Suprapubic skin (tissue), 4 donors: ENCODE data around the gene CHST9. TPM values are rescaled to one million over a fixed set of nuclear protein-coding genes. Genes with fewer than 3 reads are reported as not detected.

Experiments
- DNase-seq, 2 donors: peaks; one replicate each; pipeline ENCODE4 v3.0.0-alpha.2; 2019; ENCODE audit warnings: low spot score in 2 of 2
- H3K27ac ChIP-seq: fragments of 200-600 bp; sonication (generic); one replicate; pipeline ENCODE4 v1.5.1; 2019
- H3K27me3 ChIP-seq: fragments of 200-600 bp; sonication (generic); one replicate; pipeline ENCODE4 v1.5.1; 2019
- H3K36me3 ChIP-seq: fragments of 200-600 bp; sonication (generic); one replicate; pipeline ENCODE4 v1.5.1; 2019
- H3K4me1 ChIP-seq: fragments of 200-600 bp; sonication (generic); one replicate; pipeline ENCODE4 v1.5.1; 2019
- H3K4me3 ChIP-seq: fragments of 200-600 bp; sonication (generic); one replicate; pipeline ENCODE4 v1.5.1; 2019; ENCODE audit warnings: mild to moderate bottlenecking
- H3K9me3 ChIP-seq: fragments of 200-600 bp; sonication (generic); one replicate; pipeline ENCODE4 v1.5.1; 2019
- CTCF ChIP-seq, 2 donors: fragments of 200-600 bp in 1 of 2; fragments of 450-650 bp in 1 of 2; sonication (generic) in 1 of 2; IDR thresholded peaks; one replicate each; pipeline ENCODE4 v1.5.1; 2016 to 2019; ENCODE audit warnings: antibody characterized with exemption in 2 of 2, mild to moderate bottlenecking in 1 of 2, moderate library complexity in 1 of 2
- EP300 ChIP-seq: sonication (generic); formaldehyde crosslinking; IDR thresholded peaks from one replicate; pipeline ENCODE4 v1.6.1; 2017; ENCODE audit warnings: antibody characterized with exemption
- POLR2A ChIP-seq, 2 donors: fragments of 450-650 bp; IDR thresholded peaks; one replicate each; pipeline ENCODE4 v1.6.1; 2017; ENCODE audit warnings: antibody characterized with exemption in 2 of 2, mild to moderate bottlenecking in 2 of 2, moderate library complexity in 2 of 2
- POLR2AphosphoS5 ChIP-seq, 3 donors: sonication (generic); formaldehyde crosslinking; IDR thresholded peaks; one replicate each; pipeline ENCODE4 v1.6.1; 2017; ENCODE audit warnings: antibody characterized with exemption in 3 of 3
- WGBS: methylation state at CpG from one replicate; pipeline ENCODE4 v1.1.5; 2018; 5-methylcytosine and 5-hydroxymethylcytosine counted together
- total RNA-seq, 4 donors: library from RNA; depleted of rRNA; stranded (reverse); fragments of >200 nt; gene quantifications; one replicate each; pipeline ENCODE4 v1.1.0, GENCODE V29; 2016

The CHST9 gene
- total RNA-seq, 4 donors from 2014 or later = 0.08 to 2.0 (median 0.33) TPM

- 93% methylated on average over 3 of the region's 3 CpGs for WGBS
Observed at GRCh38 chr18:27045342-27045741, 139.8 kb downstream of the CHST9 start.

GRCh38 chr18:27042177-27042576, 142.9 kb downstream of the CHST9 start:
- no peak for TF ChIP-seq POLR2A (IDR thresholded peaks at IDR 0.05)
- TF ChIP-seq CTCF (IDR thresholded peaks at IDR 0.05) = no peak
- no peak for TF ChIP-seq POLR2AphosphoS5 (IDR thresholded peaks at IDR 0.05)
- no peak overlapping the region for H3K27ac ChIP-seq
- no peak overlapping the region for H3K4me3 ChIP-seq
- DNase-seq = no peak
- H3K27me3 ChIP-seq = no peaks in the 10 kb centered on the region
- H3K9me3 ChIP-seq = no peaks in the 10 kb centered on the region
- no peaks in the 10 kb centered on the region for H3K4me1 ChIP-seq
- no peaks in the 10 kb centered on the region for H3K36me3 ChIP-seq

More at GRCh38 chr18:27045342-27045741, 139.8 kb downstream of the CHST9 start:
- Histone ChIP-seq H3K9me3 (no peaks in the 10 kb centered on the region), H3K4me1 (no peaks in the 10 kb centered on the region), H3K27ac (no peak overlapping the region), H3K27me3 (no peaks in the 10 kb centered on the region), H3K4me3 (no peak overlapping the region), H3K36me3 (no peaks in the 10 kb centered on the region)
- TF ChIP-seq POLR2AphosphoS5 (IDR thresholded peaks at IDR 0.05) = no peak
- TF ChIP-seq CTCF (IDR thresholded peaks at IDR 0.05) = no peak
- no peak for TF ChIP-seq POLR2A (IDR thresholded peaks at IDR 0.05)
- no peak for TF ChIP-seq EP300
- DNase-seq = no peak

GRCh38 chr18:27040796-27041195, 144.3 kb downstream of the CHST9 start:
- WGBS = 88% methylated on average over 2 of the region's 2 CpGs
- Histone ChIP-seq H3K4me3 (no peak overlapping the region), H3K4me1 (no peaks in the 10 kb centered on the region), H3K27me3 (no peaks in the 10 kb centered on the region), H3K9me3 (no peaks in the 10 kb centered on the region), H3K27ac (no peak overlapping the region), H3K36me3 (no peaks in the 10 kb centered on the region)
- DNase-seq = no peak
- TF ChIP-seq POLR2AphosphoS5 (IDR thresholded peaks at IDR 0.05) = no peak
- no peak for TF ChIP-seq CTCF (IDR thresholded peaks at IDR 0.05)
- TF ChIP-seq EP300 = no peak
- no peak for TF ChIP-seq POLR2A (IDR thresholded peaks at IDR 0.05)

GRCh38 chr18:27033722-27034121, 151.4 kb downstream of the CHST9 start:
- Histone ChIP-seq H3K27me3 (no peaks in the 10 kb centered on the region), H3K4me3 (no peak overlapping the region)

GRCh38 chr18:27030421-27030820, 154.7 kb downstream of the CHST9 start:
- H3K4me1 ChIP-seq = no peaks in the 10 kb centered on the region
- H3K9me3 ChIP-seq = no peaks in the 10 kb centered on the region
- H3K4me3 ChIP-seq = no peak overlapping the region
- no peak for TF ChIP-seq CTCF (IDR thresholded peaks at IDR 0.05)
- TF ChIP-seq EP300 = no peak
- TF ChIP-seq POLR2AphosphoS5 (IDR thresholded peaks at IDR 0.05) = no peak
- TF ChIP-seq POLR2A (IDR thresholded peaks at IDR 0.05) = no peak
- H3K36me3 ChIP-seq = no peaks in the 10 kb centered on the region
- H3K27me3 ChIP-seq = no peaks in the 10 kb centered on the region
- DNase-seq = no peak
- no peak overlapping the region for H3K27ac ChIP-seq
- 79% methylated on average over 9 of the region's 9 CpGs for WGBS

More at GRCh38 chr18:27033722-27034121, 151.4 kb downstream of the CHST9 start:
- Histone ChIP-seq H3K9me3 (no peaks in the 10 kb centered on the region), H3K36me3 (no peaks in the 10 kb centered on the region), H3K4me1 (no peaks in the 10 kb centered on the region), H3K27ac (no peak overlapping the region)
- DNase-seq = no peak
- TF ChIP-seq POLR2A (IDR thresholded peaks at IDR 0.05) (no peak), CTCF (IDR thresholded peaks at IDR 0.05) (no peak), EP300 (no peak), POLR2AphosphoS5 (IDR thresholded peaks at IDR 0.05) (no peak)
- 89% methylated on average over 5 of the region's 5 CpGs for WGBS
